ENCODE results near the gene BDKRB2.

BDKRB2 gene

DNA sequence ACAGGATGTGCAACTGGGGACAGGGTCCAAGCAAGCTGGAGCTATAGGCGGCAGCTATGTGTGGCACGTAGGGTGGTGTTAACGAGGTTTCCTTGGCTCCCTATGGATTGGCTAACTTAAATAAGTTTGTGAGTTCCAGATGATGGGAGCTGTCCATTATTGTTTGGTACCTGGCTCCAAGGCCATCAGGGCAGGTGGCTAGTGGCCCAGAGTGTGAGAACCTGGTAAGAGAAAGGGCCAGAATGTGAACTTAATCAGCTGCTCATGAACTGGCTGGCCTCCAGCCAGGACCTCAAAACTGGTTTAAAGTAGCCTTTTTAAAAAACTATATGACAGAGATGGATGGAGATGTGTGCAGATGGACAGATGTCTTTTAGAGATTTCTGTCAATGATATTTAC is 1.5 kb upstream of the BDKRB2 start:
- H3K9me2 ChIP-seq (ENCODE audit: low read depth, low read length), result no peaks in the 10 kb centered on the region
- TF ChIP-seq, protein P1, sequence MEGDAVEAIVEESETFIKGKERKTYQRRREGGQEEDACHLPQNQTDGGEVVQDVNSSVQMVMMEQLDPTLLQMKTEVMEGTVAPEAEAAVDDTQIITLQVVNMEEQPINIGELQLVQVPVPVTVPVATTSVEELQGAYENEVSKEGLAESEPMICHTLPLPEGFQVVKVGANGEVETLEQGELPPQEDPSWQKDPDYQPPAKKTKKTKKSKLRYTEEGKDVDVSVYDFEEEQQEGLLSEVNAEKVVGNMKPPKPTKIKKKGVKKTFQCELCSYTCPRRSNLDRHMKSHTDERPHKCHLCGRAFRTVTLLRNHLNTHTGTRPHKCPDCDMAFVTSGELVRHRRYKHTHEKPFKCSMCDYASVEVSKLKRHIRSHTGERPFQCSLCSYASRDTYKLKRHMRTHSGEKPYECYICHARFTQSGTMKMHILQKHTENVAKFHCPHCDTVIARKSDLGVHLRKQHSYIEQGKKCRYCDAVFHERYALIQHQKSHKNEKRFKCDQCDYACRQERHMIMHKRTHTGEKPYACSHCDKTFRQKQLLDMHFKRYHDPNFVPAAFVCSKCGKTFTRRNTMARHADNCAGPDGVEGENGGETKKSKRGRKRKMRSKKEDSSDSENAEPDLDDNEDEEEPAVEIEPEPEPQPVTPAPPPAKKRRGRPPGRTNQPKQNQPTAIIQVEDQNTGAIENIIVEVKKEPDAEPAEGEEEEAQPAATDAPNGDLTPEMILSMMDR (IDR thresholded peaks at IDR 0.05; ENCODE audit: low read length), result no peak
- no peak for TF ChIP-seq EZH2 (IDR thresholded peaks at IDR 0.05; ENCODE audit: borderline replicate concordance, low read length)
- H2AFZ ChIP-seq (ENCODE audit: low read length), result no peak overlapping the region
- H3K4me2 ChIP-seq (ENCODE audit: low read length), result no peak overlapping the region
- H3K27ac ChIP-seq (ENCODE audit: low read depth, low read length, poor library complexity, severe bottlenecking), result no peak overlapping the region
- no peak overlapping the region for H3K4me3 ChIP-seq (ENCODE audit: low read depth, low read length, poor library complexity, severe bottlenecking)
- H3K36me3 ChIP-seq (ENCODE audit: insufficient read depth, low read length), result no peaks in the 10 kb centered on the region
- no peak overlapping the region for H3K9ac ChIP-seq (ENCODE audit: low read length)
- peaks cover 7% of the 10 kb centered on the region for H3K4me1 ChIP-seq (ENCODE audit: insufficient read depth, low read length, severe bottlenecking)
- no peaks in the 10 kb centered on the region for H3K79me2 ChIP-seq (ENCODE audit: insufficient read depth, low read length)
- no peaks in the 10 kb centered on the region for H3F3A ChIP-seq (ENCODE audit: insufficient read depth, low read length)
- no peaks in the 10 kb centered on the region for H3K9me3 ChIP-seq (ENCODE audit: low read length)
- no peaks in the 10 kb centered on the region for H4K20me1 ChIP-seq (ENCODE audit: insufficient read depth, low read length)
- H3K27me3 ChIP-seq (ENCODE audit: insufficient read depth, low read length), result no peaks in the 10 kb centered on the region

GRCh38 chr14:96203635-96204034 is 1.0 kb upstream of the BDKRB2 start:
- Histone ChIP-seq H3K4me1 (ENCODE audit: insufficient read depth, low read length, severe bottlenecking) (peaks cover 7% of the 10 kb centered on the region), H4K20me1 (ENCODE audit: insufficient read depth, low read length) (no peaks in the 10 kb centered on the region), H3K27me3 (ENCODE audit: insufficient read depth, low read length) (no peaks in the 10 kb centered on the region), H3K9me3 (ENCODE audit: low read length) (no peaks in the 10 kb centered on the region), H2AFZ (ENCODE audit: low read length) (no peak overlapping the region), H3K27ac (ENCODE audit: low read depth, low read length, poor library complexity, severe bottlenecking) (no peak overlapping the region), H3F3A (ENCODE audit: insufficient read depth, low read length) (no peaks in the 10 kb centered on the region), H3K9ac (ENCODE audit: low read length) (no peak overlapping the region), H3K79me2 (ENCODE audit: insufficient read depth, low read length) (no peaks in the 10 kb centered on the region), H3K36me3 (ENCODE audit: insufficient read depth, low read length) (no peaks in the 10 kb centered on the region), H3K4me3 (ENCODE audit: low read depth, low read length, poor library complexity, severe bottlenecking) (no peak overlapping the region), H3K4me2 (ENCODE audit: low read length) (no peak overlapping the region), H3K9me2 (ENCODE audit: low read depth, low read length) (no peaks in the 10 kb centered on the region)
- no peak for TF ChIP-seq EZH2 (IDR thresholded peaks at IDR 0.05; ENCODE audit: borderline replicate concordance, low read length)
- TF ChIP-seq, protein P1 (IDR thresholded peaks at IDR 0.05; ENCODE audit: low read length), result no peak

GRCh38 chr14:96205059-96205977 is 679 bp downstream of the BDKRB2 start:
- Histone ChIP-seq H3K9me2 (ENCODE audit: low read depth, low read length) (no peaks in the 10 kb centered on the region), H3K4me3 (ENCODE audit: low read depth, low read length, poor library complexity, severe bottlenecking) (no peak overlapping the region), H3K36me3 (ENCODE audit: insufficient read depth, low read length) (no peaks in the 10 kb centered on the region), H3K9me3 (ENCODE audit: low read length) (no peaks in the 10 kb centered on the region), H3F3A (ENCODE audit: insufficient read depth, low read length) (no peaks in the 10 kb centered on the region), H4K20me1 (ENCODE audit: insufficient read depth, low read length) (no peaks in the 10 kb centered on the region), H3K27ac (ENCODE audit: low read depth, low read length, poor library complexity, severe bottlenecking) (no peak overlapping the region), H3K4me2 (ENCODE audit: low read length) (no peak overlapping the region; the same call in 1 of the 2 replicates), H3K4me1 (ENCODE audit: insufficient read depth, low read length, severe bottlenecking) (peaks cover 7% of the 10 kb centered on the region), H3K9ac (ENCODE audit: low read length) (no peak overlapping the region), H3K79me2 (ENCODE audit: insufficient read depth, low read length) (no peaks in the 10 kb centered on the region), H2AFZ (ENCODE audit: low read length) (no peak overlapping the region), H3K27me3 (ENCODE audit: insufficient read depth, low read length) (no peaks in the 10 kb centered on the region)
- no peak for TF ChIP-seq EZH2 (IDR thresholded peaks at IDR 0.05; ENCODE audit: borderline replicate concordance, low read length)
- TF ChIP-seq, protein P1 (IDR thresholded peaks at IDR 0.05; ENCODE audit: low read length), result no peak

Data from OCI-LY1 (cell line).